HPDE6-E6E7 (cell line): Measurements from ENCODE around the gene TTLL3.
"Not testable (repeated sequence)": the region's sequence is repeated elsewhere in the genome, so short reads cannot be mapped to it uniquely, and the experiment has no call there.

Experiments used
- DNase-seq: peaks from one replicate; pipeline ENCODE4 v3.0.0; 2011; ENCODE audit warnings: missing footprints; ENCODE audit errors: extremely low spot score

Gene TTLL3

GRCh38 chr3:9809615-9810432 is at the start of gene TTLL3:
Gene TTLL3 (plus strand): TSS chr3:9810262. CDS start chr3:9810662, 400 bp downstream.
- no peak for DNase-seq

GRCh38 chr3:9760779-9761505 is 49.1 kb upstream of the TTLL3 start:
- no peak for DNase-seq

- DNase-seq: no peak
Observed at GRCh38 chr3:9761919-9762318, 48.1 kb upstream of the TTLL3 start.

GRCh38 chr3:9762871-9763270 is 47.2 kb upstream of the TTLL3 start:
- DNase-seq: no peak

- no peak for DNase-seq
Observed at GRCh38 chr3:9765865-9766264, 44.2 kb upstream of the TTLL3 start.

GRCh38 chr3:9767418-9767817 is 42.6 kb upstream of the TTLL3 start:
- no peak for DNase-seq

GRCh38 chr3:9768141-9768775 is 41.8 kb upstream of the TTLL3 start:
- no peak for DNase-seq

GRCh38 chr3:9769012-9769411 is 41.0 kb upstream of the TTLL3 start:
- DNase-seq: no peak

- DNase-seq: peak; percentile 47
Observed at GRCh38 chr3:9769426-9770275, 40.4 kb upstream of the TTLL3 start, which contains the start of gene CAMK1. Gene CAMK1 (minus strand): TSS chr3:9769947. CDS start chr3:9767749, 2,198 bp downstream.

GRCh38 chr3:9770276-9770812 is 39.7 kb upstream of the TTLL3 start:
- DNase-seq: no peak

GRCh38 chr3:9771007-9771406 is 39.1 kb upstream of the TTLL3 start:
- not testable (repeated sequence) for DNase-seq

GRCh38 chr3:9776896-9777693 is 33.0 kb upstream of the TTLL3 start:
- no peak for DNase-seq

GRCh38 chr3:9777694-9778021 is 32.4 kb upstream of the TTLL3 start:
- no peak for DNase-seq

- DNase-seq: no peak
Observed at GRCh38 chr3:9778143-9779074, 31.7 kb upstream of the TTLL3 start.

- DNase-seq: no peak
Observed at GRCh38 chr3:9779075-9779593, 30.9 kb upstream of the TTLL3 start.

GRCh38 chr3:9779721-9780457 is 30.2 kb upstream of the TTLL3 start:
- no peak for DNase-seq

- no peak for DNase-seq
Observed at GRCh38 chr3:9780458-9780812, 29.6 kb upstream of the TTLL3 start.

GRCh38 chr3:9780910-9781309 is 29.2 kb upstream of the TTLL3 start:
- no peak for DNase-seq

- DNase-seq: no peak
Observed at GRCh38 chr3:9781551-9781950, 28.5 kb upstream of the TTLL3 start.
